Right atrium auricular region (tissue), 2 donors: ENCODE measurements around the gene TTC7B. TPM values are rescaled to one million over a fixed set of nuclear protein-coding genes. Genes with fewer than 3 reads are reported as not detected.

Experiments used
- DNase-seq: peaks from one replicate; pipeline ENCODE4 v3.0.0-alpha.2; 2019; ENCODE audit warnings: low spot score
- H3K27ac ChIP-seq, 2 donors: fragments of 200-600 bp; sonication (generic); 1 replicate in 1 of 2; 2 replicates in 1 of 2; pipeline ENCODE4 v1.5.1; 2016 to 2019
- H3K27me3 ChIP-seq, 2 donors: fragments of 200-600 bp; sonication (generic); one replicate each; pipeline versions ENCODE4 v1.5.1 to v1.6.0; 2017 to 2019
- H3K36me3 ChIP-seq: fragments of 200-600 bp; sonication (generic); one replicate; pipeline ENCODE4 v1.5.1; 2016
- H3K4me1 ChIP-seq, 2 donors: fragments of 200-600 bp; sonication (generic); one replicate each; pipeline versions ENCODE4 v1.5.1 to v1.6.0; 2017 to 2019
- H3K4me3 ChIP-seq, 2 donors: fragments of 200-600 bp; sonication (generic); 1 replicate in 1 of 2; 2 replicates in 1 of 2; pipeline ENCODE4 v1.5.1; 2017 to 2019; ENCODE audit warnings: mild to moderate bottlenecking in 1 of 2, moderate library complexity in 1 of 2
- H3K9me3 ChIP-seq, 2 donors: fragments of 200-600 bp; sonication (generic); one replicate each; pipeline ENCODE4 v1.5.1; 2019
- total RNA-seq, 2 donors: library from RNA; depleted of rRNA; stranded (reverse); fragments of >200 nt; gene quantifications; one replicate each; pipeline ENCODE4 v1.1.0, GENCODE V29; 2016
- TF ChIP-seq, protein P1 (sequence below), 2 donors: fragments of 200-600 bp; sonication (generic); IDR thresholded peaks; one replicate each; pipeline ENCODE4 v1.5.1; 2019; ENCODE audit warnings: antibody characterized with exemption in 2 of 2

The TTC7B gene
- total RNA-seq, 2 donors from 2014 or later: 45.5 to 57.3 TPM

DNA sequence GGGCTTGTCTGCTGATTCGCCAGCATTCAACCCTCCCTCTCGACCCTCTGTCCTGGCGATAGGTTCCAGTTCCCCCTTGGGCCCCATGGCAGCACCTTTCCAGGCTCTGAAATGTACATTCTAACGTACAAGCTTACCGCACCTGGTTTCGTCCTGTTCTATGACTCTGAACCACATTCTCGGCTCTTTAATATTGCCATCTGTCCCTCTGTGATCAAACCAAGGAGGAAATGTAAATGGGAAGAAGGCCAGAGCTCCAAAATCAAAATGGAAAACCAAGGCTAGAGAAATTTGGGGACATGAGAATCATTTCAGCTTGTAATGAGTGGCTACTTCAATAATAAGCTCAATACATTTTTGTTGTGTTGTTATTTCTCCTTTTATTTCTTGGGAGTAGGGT is 117.2 kb downstream of the TTC7B start:
- Histone ChIP-seq H3K27ac (peak overlapping the region; percentile 81 to 93), H3K9me3 (no peaks in the 10 kb centered on the region), H3K36me3 (no peaks in the 10 kb centered on the region), H3K4me3 (no peak overlapping the region), H3K27me3 (no peaks in the 10 kb centered on the region), H3K4me1 (peaks cover 0 to 33% of the 10 kb centered on the region in 2 donors)
- TF ChIP-seq, protein P1, sequence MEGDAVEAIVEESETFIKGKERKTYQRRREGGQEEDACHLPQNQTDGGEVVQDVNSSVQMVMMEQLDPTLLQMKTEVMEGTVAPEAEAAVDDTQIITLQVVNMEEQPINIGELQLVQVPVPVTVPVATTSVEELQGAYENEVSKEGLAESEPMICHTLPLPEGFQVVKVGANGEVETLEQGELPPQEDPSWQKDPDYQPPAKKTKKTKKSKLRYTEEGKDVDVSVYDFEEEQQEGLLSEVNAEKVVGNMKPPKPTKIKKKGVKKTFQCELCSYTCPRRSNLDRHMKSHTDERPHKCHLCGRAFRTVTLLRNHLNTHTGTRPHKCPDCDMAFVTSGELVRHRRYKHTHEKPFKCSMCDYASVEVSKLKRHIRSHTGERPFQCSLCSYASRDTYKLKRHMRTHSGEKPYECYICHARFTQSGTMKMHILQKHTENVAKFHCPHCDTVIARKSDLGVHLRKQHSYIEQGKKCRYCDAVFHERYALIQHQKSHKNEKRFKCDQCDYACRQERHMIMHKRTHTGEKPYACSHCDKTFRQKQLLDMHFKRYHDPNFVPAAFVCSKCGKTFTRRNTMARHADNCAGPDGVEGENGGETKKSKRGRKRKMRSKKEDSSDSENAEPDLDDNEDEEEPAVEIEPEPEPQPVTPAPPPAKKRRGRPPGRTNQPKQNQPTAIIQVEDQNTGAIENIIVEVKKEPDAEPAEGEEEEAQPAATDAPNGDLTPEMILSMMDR (IDR thresholded peaks at IDR 0.05): no peak
- DNase-seq: no peak

DNA sequence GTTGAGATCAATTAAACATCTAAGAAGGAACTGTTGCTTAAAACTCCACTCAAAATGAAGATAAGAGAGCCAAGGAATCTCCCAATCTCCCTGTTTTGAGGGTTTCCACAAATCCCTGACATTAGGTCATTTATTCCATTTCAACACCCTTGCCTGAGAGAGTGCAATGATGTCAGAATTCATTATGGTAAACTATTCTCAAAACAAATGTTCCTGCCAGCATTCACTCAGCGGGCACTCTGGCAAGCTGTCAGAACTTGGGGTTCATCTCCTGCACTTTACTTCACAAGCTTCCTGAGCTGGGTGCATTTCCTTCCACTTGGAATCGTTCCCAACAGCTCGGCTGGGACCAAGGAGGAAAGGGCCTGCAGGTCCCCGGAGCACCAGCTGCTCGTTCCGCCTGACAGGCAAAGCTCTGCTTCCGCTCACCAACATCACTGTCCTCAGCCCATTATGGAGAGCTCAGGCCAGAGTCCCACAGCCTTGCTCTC is 117.8 kb downstream of the TTC7B start:
- no peaks in the 10 kb centered on the region for H3K27me3 ChIP-seq
- peak overlapping the region; percentile 81 to 93 for H3K27ac ChIP-seq
- no peaks in the 10 kb centered on the region for H3K36me3 ChIP-seq
- TF ChIP-seq, protein P1 (IDR thresholded peaks at IDR 0.05): no peak
- peak; percentile 86 for DNase-seq
- H3K4me3 ChIP-seq: no peak overlapping the region
- peaks cover 0 to 33% of the 10 kb centered on the region in 2 donors for H3K4me1 ChIP-seq
- no peaks in the 10 kb centered on the region for H3K9me3 ChIP-seq

DNA sequence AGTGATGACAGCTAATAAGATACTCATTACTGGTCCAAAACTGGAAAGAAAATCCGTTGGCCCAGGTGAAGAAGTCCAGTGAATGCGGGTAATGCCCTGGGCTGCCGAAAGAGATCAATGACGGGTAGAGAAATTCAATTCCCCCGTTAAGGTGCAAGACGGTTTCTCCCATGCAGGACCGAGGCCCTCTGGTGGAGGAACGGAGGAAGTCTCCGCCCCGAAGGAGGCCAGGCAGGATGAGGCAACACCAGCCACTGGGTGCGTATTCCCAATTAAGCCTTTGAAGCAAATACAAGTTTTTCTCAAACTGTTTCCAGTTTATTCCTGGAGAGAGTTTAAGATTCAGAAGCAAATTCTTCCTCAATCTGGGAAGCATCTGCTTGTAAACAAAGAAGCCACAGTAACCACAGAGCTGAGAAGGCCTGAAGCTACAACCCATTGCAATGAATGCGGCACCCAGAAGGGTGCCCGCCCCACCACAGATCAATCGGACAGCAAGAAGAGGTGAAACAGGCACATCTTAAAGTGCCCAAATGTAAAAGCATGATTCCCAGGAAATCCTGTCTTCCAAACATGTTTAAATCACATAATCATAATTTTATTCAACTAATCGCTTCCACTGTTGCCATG is 118.5 kb downstream of the TTC7B start:
- TF ChIP-seq, protein P1 (IDR thresholded peaks at IDR 0.05): peak; percentile 84 to 97
- Histone ChIP-seq H3K36me3 (no peaks in the 10 kb centered on the region), H3K4me1 (peaks cover 0 to 33% of the 10 kb centered on the region in 2 donors), H3K27me3 (no peaks in the 10 kb centered on the region), H3K9me3 (no peaks in the 10 kb centered on the region), H3K27ac (peak overlapping the region; percentile 81 to 93), H3K4me3 (no peak overlapping the region)
- peak; percentile 93 for DNase-seq

DNA sequence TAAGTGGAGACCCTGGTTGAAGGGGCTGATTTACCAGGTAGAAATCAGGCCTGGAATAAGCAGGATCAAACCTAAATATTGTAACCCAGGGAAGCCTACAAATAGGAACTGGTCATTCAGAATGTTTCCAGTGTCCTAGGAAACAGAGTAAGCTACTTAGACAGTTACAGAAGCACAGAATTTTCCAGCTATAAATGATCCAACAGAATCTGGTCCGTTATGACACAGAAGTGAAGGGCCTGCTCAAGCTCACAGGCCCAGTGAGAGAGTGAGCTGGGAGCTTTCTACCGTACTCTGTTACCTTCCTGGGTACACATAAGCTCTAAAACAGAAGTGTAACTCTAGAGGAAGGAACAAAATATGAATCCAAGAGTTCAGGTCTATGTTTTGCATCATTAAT is 119.1 kb downstream of the TTC7B start:
- Histone ChIP-seq H3K36me3 (no peaks in the 10 kb centered on the region), H3K27me3 (no peaks in the 10 kb centered on the region), H3K9me3 (no peaks in the 10 kb centered on the region), H3K27ac (peak overlapping the region; percentile 81 to 93), H3K4me1 (peaks cover 0 to 33% of the 10 kb centered on the region in 2 donors), H3K4me3 (no peak overlapping the region)
- TF ChIP-seq, protein P1 (IDR thresholded peaks at IDR 0.05): no peak
- no peak for DNase-seq

DNA sequence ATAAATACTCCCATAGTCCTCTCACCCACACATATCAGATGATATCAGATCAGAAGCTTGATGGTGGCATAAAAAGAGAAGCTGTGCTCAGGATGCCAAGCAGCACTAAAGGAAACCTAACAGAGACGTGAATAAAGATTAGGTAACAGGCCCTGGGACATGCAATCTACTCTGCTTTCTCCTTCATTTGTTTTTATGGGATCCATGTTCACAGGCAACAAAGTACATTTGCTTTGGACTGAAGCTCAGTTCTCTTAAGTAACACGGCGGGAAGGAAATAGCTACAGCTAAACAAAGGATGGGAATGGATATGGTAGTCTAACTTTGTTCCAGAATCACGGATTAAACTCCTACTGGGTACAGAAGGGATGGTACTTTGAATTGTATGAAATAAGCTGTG is 119.5 kb downstream of the TTC7B start:
- TF ChIP-seq, protein P1 (IDR thresholded peaks at IDR 0.05): no peak
- H3K27me3 ChIP-seq: no peaks in the 10 kb centered on the region
- no peaks in the 10 kb centered on the region for H3K9me3 ChIP-seq
- H3K36me3 ChIP-seq: no peaks in the 10 kb centered on the region
- H3K4me1 ChIP-seq: peaks cover 0 to 33% of the 10 kb centered on the region in 2 donors
- H3K4me3 ChIP-seq: no peak overlapping the region
- H3K27ac ChIP-seq: peak overlapping the region; percentile 81 to 93
- DNase-seq: no peak
